Measurements from ENCODE around the gene RNASEH1. TPM values are rescaled to one million over a fixed set of nuclear protein-coding genes. Genes with fewer than 3 reads are reported as not detected.

Gene RNASEH1
- total RNA-seq, 1 donor from 2014 or later: 35.5 TPM

DNA sequence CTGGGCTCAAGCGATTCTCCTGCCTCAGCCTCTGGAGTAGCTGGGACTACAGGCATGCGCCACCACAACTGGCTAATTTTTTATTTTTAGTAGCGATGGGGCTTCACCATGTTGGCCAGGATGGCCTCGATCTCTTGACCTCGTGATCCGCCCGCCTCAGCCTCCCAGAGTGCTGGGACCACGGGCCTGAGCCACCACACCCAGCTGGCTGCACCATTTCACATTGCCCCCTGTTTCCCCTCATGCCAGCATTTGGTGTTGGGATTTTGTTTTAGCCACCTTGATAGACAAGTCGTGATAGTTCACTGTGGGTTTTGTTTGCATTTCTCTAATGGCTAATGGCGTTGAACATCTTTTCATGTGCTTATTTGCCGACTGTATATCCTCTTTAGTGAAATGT lies 31.0 kb upstream of the RNASEH1 start:
- Histone ChIP-seq H3K79me2 (ENCODE audit: insufficient read depth, low read length) (no peaks in the 10 kb centered on the region), H3K4me1 (ENCODE audit: insufficient read depth, low read length) (peaks cover 3% of the 10 kb centered on the region), H3K4me2 (ENCODE audit: low read length) (no peak overlapping the region), H3K9me3 (ENCODE audit: insufficient read depth, low read depth, low read length) (no peaks in the 10 kb centered on the region), H3K27ac (ENCODE audit: low read depth, low read length) (no peak overlapping the region), H2AFZ (ENCODE audit: low read depth, low read length) (no peak overlapping the region), H3K27me3 (ENCODE audit: insufficient read depth, low read length) (no peaks in the 10 kb centered on the region), H3K9ac (ENCODE audit: low read length) (no peak overlapping the region), H3K36me3 (ENCODE audit: insufficient read depth, low read length) (no peaks in the 10 kb centered on the region), H3K4me3 (ENCODE audit: insufficient read depth, low read depth, low read length) (no peak overlapping the region), H4K20me1 (ENCODE audit: insufficient read depth, low read length) (no peaks in the 10 kb centered on the region)
- Mint-ChIP-seq H3K27ac (ENCODE audit: unreplicated experiment) (no peak overlapping the region), H3K4me1 (ENCODE audit: low read depth, unreplicated experiment) (no peaks in the 10 kb centered on the region), H3K36me3 (ENCODE audit: low read depth, unreplicated experiment) (peaks cover 12% of the 10 kb centered on the region), H3K27me3 (ENCODE audit: low read depth, unreplicated experiment) (no peaks in the 10 kb centered on the region), H3K9me3 (ENCODE audit: unreplicated experiment) (peaks cover 7% of the 10 kb centered on the region), H3K4me3 (ENCODE audit: unreplicated experiment) (no peak overlapping the region)
- no peak for TF ChIP-seq EZH2 (IDR thresholded peaks at IDR 0.05; ENCODE audit: insufficient read depth, low read length)
- TF ChIP-seq, protein P1, sequence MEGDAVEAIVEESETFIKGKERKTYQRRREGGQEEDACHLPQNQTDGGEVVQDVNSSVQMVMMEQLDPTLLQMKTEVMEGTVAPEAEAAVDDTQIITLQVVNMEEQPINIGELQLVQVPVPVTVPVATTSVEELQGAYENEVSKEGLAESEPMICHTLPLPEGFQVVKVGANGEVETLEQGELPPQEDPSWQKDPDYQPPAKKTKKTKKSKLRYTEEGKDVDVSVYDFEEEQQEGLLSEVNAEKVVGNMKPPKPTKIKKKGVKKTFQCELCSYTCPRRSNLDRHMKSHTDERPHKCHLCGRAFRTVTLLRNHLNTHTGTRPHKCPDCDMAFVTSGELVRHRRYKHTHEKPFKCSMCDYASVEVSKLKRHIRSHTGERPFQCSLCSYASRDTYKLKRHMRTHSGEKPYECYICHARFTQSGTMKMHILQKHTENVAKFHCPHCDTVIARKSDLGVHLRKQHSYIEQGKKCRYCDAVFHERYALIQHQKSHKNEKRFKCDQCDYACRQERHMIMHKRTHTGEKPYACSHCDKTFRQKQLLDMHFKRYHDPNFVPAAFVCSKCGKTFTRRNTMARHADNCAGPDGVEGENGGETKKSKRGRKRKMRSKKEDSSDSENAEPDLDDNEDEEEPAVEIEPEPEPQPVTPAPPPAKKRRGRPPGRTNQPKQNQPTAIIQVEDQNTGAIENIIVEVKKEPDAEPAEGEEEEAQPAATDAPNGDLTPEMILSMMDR (IDR thresholded peaks at IDR 0.05; ENCODE audit: insufficient read depth, low read depth, low read length): no peak
- FAIRE-seq: no peak
- DNase-seq (ENCODE audit: low read depth): no peak

DNA sequence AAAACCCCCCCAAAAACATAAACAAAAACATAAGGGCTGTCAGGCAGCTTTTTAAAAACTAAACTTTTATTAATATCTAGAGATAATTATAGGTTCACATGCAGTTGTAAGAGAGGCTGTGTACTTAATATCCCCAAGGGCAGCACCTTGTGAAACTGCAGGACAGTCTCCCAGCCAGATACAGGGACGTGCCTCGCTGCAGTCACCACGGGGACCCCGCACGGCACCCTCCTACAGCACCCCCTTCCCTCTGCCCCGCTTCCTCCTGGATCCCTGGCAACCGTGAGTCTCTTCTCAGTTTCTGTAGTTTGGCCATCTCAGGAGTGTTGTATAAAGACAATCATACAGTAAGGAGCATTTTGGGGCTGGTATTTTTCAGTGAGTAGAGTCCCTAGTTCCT lies 30.0 kb upstream of the RNASEH1 start:
- peaks cover 5% of the 10 kb centered on the region for H3K36me3 ChIP-seq (ENCODE audit: insufficient read depth, low read length)
- H3K9me3 ChIP-seq (ENCODE audit: insufficient read depth, low read depth, low read length): no peaks in the 10 kb centered on the region
- Mint-ChIP-seq H3K27ac (ENCODE audit: unreplicated experiment) (no peak overlapping the region), H3K36me3 (ENCODE audit: low read depth, unreplicated experiment) (peaks cover 12% of the 10 kb centered on the region), H3K4me1 (ENCODE audit: low read depth, unreplicated experiment) (no peaks in the 10 kb centered on the region), H3K27me3 (ENCODE audit: low read depth, unreplicated experiment) (no peaks in the 10 kb centered on the region), H3K9me3 (ENCODE audit: unreplicated experiment) (peaks cover 7% of the 10 kb centered on the region), H3K4me3 (ENCODE audit: unreplicated experiment) (no peak overlapping the region)
- FAIRE-seq (no peak), DNase-seq (ENCODE audit: low read depth) (no peak)
- H3K27ac ChIP-seq (ENCODE audit: low read depth, low read length): no peak overlapping the region
- no peaks in the 10 kb centered on the region for H3K27me3 ChIP-seq (ENCODE audit: insufficient read depth, low read length)
- no peak for TF ChIP-seq EZH2 (IDR thresholded peaks at IDR 0.05; ENCODE audit: insufficient read depth, low read length)
- TF ChIP-seq, protein P1 (IDR thresholded peaks at IDR 0.05; ENCODE audit: insufficient read depth, low read depth, low read length): no peak
- no peak overlapping the region for H3K9ac ChIP-seq (ENCODE audit: low read length)
- H3K4me1 ChIP-seq (ENCODE audit: insufficient read depth, low read length): peaks cover 3% of the 10 kb centered on the region
- H3K79me2 ChIP-seq (ENCODE audit: insufficient read depth, low read length): no peaks in the 10 kb centered on the region
- no peak overlapping the region for H2AFZ ChIP-seq (ENCODE audit: low read depth, low read length)
- no peak overlapping the region for H3K4me2 ChIP-seq (ENCODE audit: low read length)
- no peak overlapping the region for H3K4me3 ChIP-seq (ENCODE audit: insufficient read depth, low read depth, low read length)
- no peaks in the 10 kb centered on the region for H4K20me1 ChIP-seq (ENCODE audit: insufficient read depth, low read length)

DNA sequence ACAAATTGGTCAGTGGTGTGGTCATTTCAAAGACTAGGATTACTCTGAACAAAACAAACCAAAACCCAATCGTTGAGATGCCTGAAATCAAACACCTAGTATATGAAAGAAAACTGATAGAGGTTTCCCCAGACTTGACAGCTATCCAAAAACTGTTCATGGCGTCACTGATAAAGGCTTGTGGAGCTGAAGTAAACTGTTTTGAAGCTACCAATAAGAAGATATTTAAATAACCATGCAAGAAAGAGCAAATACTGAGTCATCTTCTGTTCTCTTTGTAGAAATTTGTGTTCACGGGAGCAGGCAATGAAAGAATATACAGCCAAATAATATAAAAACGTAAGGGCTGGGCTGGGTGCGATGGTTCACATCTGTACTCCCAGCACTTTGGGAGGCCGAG lies 29.3 kb upstream of the RNASEH1 start:
- H3K27ac Mint-ChIP-seq (ENCODE audit: unreplicated experiment): no peak overlapping the region
- DNase-seq (ENCODE audit: low read depth) (no peak), FAIRE-seq (no peak)
- Histone ChIP-seq H3K4me1 (ENCODE audit: insufficient read depth, low read length) (peaks cover 3% of the 10 kb centered on the region), H3K27ac (ENCODE audit: low read depth, low read length) (no peak overlapping the region), H3K27me3 (ENCODE audit: insufficient read depth, low read length) (no peaks in the 10 kb centered on the region), H3K36me3 (ENCODE audit: insufficient read depth, low read length) (peaks cover 8% of the 10 kb centered on the region), H3K9me3 (ENCODE audit: insufficient read depth, low read depth, low read length) (no peaks in the 10 kb centered on the region), H2AFZ (ENCODE audit: low read depth, low read length) (no peak overlapping the region), H3K4me2 (ENCODE audit: low read length) (no peak overlapping the region), H3K79me2 (ENCODE audit: insufficient read depth, low read length) (no peaks in the 10 kb centered on the region), H4K20me1 (ENCODE audit: insufficient read depth, low read length) (peaks cover 3% of the 10 kb centered on the region), H3K9ac (ENCODE audit: low read length) (no peak overlapping the region), H3K4me3 (ENCODE audit: insufficient read depth, low read depth, low read length) (no peak overlapping the region)
- no peaks in the 10 kb centered on the region for H3K4me1 Mint-ChIP-seq (ENCODE audit: low read depth, unreplicated experiment)
- no peak overlapping the region for H3K4me3 Mint-ChIP-seq (ENCODE audit: unreplicated experiment)
- peaks cover 12% of the 10 kb centered on the region for H3K36me3 Mint-ChIP-seq (ENCODE audit: low read depth, unreplicated experiment)
- H3K9me3 Mint-ChIP-seq (ENCODE audit: unreplicated experiment): peaks cover 7% of the 10 kb centered on the region
- no peaks in the 10 kb centered on the region for H3K27me3 Mint-ChIP-seq (ENCODE audit: low read depth, unreplicated experiment)
- TF ChIP-seq EZH2 (IDR thresholded peaks at IDR 0.05; ENCODE audit: insufficient read depth, low read length): no peak
